ENCODE data around the gene PPARA.

DNA sequence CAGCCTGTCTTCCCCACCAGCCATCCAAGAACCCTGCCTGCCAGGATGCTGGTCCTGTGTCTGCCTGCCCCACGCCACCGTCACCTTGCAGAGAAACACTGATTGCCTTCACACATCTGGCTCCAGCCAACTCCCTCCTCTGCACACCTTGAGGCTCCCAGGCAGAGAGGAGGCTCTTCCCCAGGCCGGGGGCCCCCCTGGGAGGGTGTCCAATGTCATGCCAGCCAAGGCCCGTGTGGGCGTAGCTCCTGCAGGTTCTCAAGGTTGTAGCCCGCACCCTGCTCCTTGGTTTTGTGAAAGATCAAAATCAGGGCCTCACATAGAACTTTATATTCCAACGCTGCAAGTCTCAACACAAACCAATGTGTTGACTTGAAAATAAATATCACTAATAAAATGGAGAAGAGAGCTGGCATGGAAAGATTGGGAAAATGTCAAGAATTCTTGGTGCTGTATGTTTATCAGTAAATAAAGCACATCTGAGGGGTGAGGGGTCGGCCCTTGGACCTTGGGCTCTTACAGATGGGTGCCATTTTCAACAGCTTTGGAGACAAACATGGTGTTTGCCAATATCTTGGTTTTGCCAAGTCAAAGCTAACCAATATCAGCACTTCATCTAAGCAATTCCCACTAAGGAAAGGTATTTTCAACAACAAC, 6.7 kb upstream of the PPARA start:
- TF ChIP-seq, protein P1, sequence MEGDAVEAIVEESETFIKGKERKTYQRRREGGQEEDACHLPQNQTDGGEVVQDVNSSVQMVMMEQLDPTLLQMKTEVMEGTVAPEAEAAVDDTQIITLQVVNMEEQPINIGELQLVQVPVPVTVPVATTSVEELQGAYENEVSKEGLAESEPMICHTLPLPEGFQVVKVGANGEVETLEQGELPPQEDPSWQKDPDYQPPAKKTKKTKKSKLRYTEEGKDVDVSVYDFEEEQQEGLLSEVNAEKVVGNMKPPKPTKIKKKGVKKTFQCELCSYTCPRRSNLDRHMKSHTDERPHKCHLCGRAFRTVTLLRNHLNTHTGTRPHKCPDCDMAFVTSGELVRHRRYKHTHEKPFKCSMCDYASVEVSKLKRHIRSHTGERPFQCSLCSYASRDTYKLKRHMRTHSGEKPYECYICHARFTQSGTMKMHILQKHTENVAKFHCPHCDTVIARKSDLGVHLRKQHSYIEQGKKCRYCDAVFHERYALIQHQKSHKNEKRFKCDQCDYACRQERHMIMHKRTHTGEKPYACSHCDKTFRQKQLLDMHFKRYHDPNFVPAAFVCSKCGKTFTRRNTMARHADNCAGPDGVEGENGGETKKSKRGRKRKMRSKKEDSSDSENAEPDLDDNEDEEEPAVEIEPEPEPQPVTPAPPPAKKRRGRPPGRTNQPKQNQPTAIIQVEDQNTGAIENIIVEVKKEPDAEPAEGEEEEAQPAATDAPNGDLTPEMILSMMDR (IDR thresholded peaks at IDR 0.05): no peak
- TF ChIP-seq POLR2A (IDR thresholded peaks at IDR 0.05) (no peak), EP300 (IDR thresholded peaks at IDR 0.05) (no peak)
